NCI-H187 treated with DMSO at 0.1 percent for 48 hours (cell line): ENCODE measurements around the gene TELO2.

Experiments used
- DNase-seq: peaks from one replicate; lab custom pipeline; 2025; lab: John Stamatoyannopoulos, UW

Gene TELO2

GRCh38 chr16:1556254-1556653 lies 63.1 kb downstream of the TELO2 start:
- DNase-seq = no peak

- no peak for DNase-seq
Observed at GRCh38 chr16:1557074-1557473, 63.9 kb downstream of the TELO2 start.

GRCh38 chr16:1557576-1557975 lies 64.4 kb downstream of the TELO2 start:
- no peak for DNase-seq

- no peak for DNase-seq
Observed at GRCh38 chr16:1559446-1559975, 66.4 kb downstream of the TELO2 start.
